Measurements from ENCODE around the gene EWSR1.

DNA sequence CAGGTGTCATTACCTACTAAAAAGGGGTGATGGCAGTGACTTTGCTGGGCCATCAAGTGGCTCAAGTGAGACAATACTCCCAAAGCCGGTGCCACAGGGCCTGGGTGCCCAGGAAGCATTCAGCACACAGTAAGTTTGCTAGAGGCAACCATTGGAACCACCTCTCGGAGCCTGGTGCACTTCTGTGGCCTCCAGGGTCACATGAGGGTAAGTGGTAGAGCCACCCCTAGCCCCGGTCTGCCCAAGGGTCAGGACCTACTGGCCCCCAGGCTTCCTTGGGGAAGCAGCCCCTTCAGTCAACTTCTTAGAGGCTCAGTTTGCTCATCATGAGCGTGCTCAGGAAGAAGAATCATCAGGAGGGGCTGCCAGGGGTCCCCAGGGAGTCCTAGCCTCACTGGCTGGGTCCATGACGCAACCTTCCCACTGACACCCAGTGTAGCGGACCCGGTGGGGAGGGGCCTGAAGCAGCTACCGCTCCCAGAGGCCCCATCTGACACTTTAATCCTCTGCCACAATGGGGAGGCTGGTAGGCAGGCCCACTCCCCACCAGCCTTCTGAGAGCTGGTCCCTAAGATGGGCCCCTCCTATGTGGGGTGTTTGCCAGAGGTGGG is 64.9 kb downstream of the EWSR1 start:
- TF ChIP-seq, protein P1, sequence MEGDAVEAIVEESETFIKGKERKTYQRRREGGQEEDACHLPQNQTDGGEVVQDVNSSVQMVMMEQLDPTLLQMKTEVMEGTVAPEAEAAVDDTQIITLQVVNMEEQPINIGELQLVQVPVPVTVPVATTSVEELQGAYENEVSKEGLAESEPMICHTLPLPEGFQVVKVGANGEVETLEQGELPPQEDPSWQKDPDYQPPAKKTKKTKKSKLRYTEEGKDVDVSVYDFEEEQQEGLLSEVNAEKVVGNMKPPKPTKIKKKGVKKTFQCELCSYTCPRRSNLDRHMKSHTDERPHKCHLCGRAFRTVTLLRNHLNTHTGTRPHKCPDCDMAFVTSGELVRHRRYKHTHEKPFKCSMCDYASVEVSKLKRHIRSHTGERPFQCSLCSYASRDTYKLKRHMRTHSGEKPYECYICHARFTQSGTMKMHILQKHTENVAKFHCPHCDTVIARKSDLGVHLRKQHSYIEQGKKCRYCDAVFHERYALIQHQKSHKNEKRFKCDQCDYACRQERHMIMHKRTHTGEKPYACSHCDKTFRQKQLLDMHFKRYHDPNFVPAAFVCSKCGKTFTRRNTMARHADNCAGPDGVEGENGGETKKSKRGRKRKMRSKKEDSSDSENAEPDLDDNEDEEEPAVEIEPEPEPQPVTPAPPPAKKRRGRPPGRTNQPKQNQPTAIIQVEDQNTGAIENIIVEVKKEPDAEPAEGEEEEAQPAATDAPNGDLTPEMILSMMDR (IDR thresholded peaks at IDR 0.05): no peak
- no peak for TF ChIP-seq ZFX (IDR thresholded peaks at IDR 0.05; ENCODE audit: borderline replicate concordance)
